IPS-18c (cell line): ENCODE results near the gene IKZF1.

Experiments
- H3K4me3 ChIP-seq: 2 replicates; pipeline ENCODE4 v1.7.0; 2013; ENCODE audit warnings: low read depth, mild to moderate bottlenecking, low read length, moderate library complexity; ENCODE audit not compliant: insufficient read depth
- H3K9me3 ChIP-seq: one replicate; pipeline ENCODE4 v1.6.1; 2013; ENCODE audit warnings: mild to moderate bottlenecking, low read length, moderate library complexity; ENCODE audit not compliant: control insufficient read depth, insufficient read depth

The IKZF1 gene

DNA sequence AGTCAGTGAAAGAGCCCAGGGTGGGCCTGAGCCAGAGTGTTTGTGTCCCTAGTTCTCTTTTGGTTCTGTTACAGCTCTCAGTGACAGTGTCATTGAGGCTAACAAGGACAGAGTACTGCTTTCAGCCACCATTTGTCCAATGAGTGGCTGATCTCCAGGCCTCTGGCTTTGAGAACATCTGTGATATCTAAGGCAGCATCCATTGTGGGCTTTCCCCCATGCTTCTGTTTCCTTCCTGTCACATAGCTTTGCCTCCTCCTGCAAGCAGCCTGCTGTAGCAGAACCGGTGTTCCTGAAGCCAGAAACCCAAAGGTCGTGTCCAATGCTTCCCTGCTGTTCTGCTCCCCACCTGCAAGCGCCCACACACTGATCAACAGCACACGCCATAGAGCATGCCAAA is 68.4 kb downstream of the IKZF1 start:
- H3K9me3 ChIP-seq = no peaks in the 10 kb centered on the region
- no peak overlapping the region for H3K4me3 ChIP-seq

DNA sequence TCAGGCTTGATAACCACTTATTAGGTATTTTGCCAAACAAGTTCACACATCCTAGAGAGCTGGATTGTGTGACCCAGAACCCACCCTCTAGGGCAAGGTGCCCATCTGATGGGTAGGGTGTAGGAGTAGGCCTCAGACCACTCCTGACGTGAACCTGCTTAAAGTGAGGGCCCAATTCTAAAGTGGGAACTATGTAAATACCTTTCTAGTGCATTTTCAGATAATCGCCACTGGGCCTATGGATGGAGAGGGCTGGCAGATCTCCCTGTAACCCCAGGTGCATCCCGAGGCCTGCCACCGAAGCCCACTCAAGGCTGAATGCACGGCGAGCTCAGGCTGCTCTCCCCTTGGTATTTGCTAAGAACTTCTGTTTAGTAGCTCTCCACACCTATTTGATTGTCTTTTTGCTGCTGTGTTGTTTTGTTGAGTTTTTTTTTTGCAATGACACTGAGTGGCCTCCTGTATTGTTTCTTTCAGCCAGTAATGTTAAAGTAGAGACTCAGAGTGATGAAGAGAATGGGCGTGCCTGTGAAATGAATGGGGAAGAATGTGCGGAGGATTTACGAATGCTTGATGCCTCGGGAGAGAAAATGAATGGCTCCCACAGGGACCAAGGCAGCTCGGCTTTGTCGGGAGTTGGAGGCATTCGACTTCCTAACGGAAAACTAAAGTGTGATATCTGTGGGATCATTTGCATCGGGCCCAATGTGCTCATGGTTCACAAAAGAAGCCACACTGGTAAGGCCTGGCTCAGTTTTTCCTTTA is 71.7 kb downstream of the IKZF1 start:
- Histone ChIP-seq H3K4me3 (no peak overlapping the region), H3K9me3 (no peaks in the 10 kb centered on the region)

DNA sequence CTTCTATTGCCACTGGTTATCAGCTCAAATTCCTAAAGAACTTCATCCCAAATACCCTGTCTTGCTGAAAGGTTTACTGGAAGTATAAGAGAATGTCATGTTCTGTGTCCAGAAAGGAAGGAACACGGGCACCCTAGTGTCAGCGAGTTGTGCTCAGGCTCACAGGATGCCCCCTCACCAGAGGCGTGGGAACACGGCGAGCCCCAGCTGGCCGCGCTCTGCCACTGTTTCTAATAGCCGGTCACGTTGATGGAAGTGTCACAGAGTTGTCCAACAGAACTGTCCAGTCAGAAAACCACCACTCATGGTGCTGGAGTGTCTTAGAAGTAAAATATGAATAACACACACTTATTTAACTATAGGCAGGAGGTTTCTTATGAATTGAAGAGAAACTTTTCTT is 72.8 kb downstream of the IKZF1 start:
- Histone ChIP-seq H3K9me3 (no peaks in the 10 kb centered on the region), H3K4me3 (no peak overlapping the region)

DNA sequence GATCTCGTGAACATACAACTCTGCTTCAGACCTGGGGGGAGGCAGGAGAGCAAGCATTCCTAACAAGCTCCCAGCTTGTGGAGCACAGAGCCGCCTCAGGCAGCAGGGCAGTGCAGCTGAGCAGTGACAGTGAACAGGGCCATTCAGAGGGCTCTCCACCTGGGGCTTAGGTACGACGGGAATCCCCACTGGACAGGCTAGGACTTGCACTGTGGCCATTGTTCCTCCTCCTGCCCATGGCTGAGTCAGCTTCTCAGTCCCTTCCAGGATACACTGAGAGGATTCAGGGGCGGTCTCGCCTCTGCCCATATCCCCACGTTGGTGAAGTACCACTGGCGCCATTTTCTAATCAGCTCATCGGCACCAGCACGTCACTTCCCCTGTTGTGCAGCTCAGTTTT is 74.6 kb downstream of the IKZF1 start:
- Histone ChIP-seq H3K9me3 (no peaks in the 10 kb centered on the region), H3K4me3 (no peak overlapping the region)

DNA sequence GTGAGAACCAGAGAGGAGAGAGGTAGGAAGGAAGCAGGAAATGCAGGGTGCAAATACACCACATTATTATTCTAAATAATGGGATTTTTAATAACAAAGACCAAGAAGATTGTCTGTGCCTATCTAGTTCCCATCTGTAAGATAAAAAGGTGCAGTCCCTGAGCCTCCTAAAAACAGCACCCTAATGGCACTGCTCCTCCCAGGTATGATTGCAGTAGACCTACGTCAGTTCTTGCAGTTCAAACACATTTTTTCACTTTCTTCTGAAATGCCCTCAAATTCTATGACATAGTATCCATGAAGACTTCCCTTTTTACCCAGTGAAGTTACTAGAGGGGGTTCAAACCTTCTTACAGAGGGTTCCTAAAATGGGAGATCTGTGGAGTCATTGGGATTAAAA is 75.0 kb downstream of the IKZF1 start:
- Histone ChIP-seq H3K4me3 (no peak overlapping the region), H3K9me3 (no peaks in the 10 kb centered on the region)

DNA sequence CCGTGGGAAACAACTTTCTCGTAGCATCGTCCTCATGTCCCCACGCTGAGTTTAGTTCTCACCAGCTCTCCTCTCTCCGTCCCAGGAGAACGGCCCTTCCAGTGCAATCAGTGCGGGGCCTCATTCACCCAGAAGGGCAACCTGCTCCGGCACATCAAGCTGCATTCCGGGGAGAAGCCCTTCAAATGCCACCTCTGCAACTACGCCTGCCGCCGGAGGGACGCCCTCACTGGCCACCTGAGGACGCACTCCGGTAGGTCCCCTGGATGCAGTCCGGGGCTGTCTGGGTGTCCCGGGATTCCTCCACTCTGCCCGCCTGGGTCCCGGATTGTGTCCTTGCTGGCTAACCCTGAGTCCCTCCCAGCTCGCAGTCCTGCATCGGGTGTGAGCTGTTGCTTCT is 77.9 kb downstream of the IKZF1 start:
- no peak overlapping the region for H3K4me3 ChIP-seq
- H3K9me3 ChIP-seq = no peaks in the 10 kb centered on the region

DNA sequence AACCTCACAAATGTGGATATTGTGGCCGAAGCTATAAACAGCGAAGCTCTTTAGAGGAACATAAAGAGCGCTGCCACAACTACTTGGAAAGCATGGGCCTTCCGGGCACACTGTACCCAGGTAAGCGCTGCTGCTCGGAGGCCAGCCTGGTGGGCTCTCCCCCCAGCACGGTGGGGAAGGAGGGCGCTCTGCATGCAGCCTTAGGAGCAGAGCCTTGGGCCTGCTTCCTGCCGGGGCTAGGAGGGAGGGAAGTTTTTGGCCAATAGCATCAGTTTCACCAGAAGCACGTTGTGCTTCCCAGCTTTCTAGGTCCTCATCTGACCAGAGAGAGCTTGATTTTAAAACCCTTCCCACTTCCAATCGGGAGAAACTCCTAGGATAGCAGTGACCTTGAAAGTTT is 82.8 kb downstream of the IKZF1 start:
- Histone ChIP-seq H3K9me3 (no peaks in the 10 kb centered on the region), H3K4me3 (no peak overlapping the region)

DNA sequence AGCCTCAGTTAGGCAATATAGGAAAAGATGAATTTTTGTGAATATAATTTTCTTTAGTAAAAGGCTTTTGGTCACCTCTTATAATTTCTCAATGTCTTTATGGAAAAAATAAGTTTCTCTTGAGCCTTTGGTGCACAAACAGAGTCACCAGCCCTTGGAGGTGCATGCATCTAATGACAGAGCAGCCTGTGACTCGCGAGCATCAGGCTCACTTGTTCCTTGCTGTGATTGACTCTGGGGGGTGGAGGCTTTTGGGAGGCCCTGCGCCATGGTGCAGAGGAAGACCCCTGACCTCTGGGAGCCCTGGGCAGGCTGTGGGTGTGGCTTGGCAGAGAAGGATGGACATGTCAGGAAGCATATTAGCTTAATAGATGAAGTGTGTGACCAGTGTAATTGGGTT is 85.4 kb downstream of the IKZF1 start:
- Histone ChIP-seq H3K4me3 (no peak overlapping the region), H3K9me3 (no peaks in the 10 kb centered on the region)

DNA sequence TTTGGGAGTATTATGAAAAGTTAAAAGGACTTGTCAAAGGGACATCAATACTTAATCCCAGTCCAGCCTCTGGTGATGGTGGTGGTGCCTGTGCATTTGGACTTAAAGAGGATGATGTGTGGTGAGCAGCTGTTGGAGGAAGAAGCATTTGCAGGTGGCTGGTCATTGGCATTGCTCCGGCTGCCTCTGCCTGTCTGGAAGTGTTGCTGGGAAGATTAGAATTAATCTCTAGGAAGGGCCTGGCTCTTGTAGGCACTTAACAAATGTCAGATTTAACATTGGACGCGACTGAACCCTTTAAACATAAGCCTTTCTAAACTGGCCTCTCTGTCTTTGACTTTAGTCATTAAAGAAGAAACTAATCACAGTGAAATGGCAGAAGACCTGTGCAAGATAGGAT is 86.9 kb downstream of the IKZF1 start:
- no peaks in the 10 kb centered on the region for H3K9me3 ChIP-seq

DNA sequence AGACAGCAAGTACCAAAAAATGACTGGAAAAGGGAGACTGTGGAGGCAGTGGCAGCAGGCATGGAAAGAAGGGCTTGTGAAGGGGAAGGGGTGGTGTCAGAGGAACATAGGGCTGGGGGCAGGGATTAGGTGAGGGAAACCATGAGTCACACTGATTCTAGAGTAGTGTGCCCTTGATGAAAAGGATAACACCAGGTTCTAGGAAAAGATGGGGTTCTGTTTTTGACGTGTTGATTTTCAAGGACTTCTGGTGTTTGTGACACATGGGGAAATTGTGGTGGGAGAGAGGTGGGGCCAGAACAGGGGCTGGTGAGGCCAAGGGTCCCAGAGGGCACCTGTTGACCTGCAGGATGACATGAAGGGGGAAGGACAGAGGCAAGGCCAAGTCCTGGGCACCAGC is 88.6 kb downstream of the IKZF1 start:
- H3K9me3 ChIP-seq = peaks cover 2% of the 10 kb centered on the region
- no peak overlapping the region for H3K4me3 ChIP-seq

More for the DNA sequence above, 86.9 kb downstream of the IKZF1 start:
- no peak overlapping the region for H3K4me3 ChIP-seq

DNA sequence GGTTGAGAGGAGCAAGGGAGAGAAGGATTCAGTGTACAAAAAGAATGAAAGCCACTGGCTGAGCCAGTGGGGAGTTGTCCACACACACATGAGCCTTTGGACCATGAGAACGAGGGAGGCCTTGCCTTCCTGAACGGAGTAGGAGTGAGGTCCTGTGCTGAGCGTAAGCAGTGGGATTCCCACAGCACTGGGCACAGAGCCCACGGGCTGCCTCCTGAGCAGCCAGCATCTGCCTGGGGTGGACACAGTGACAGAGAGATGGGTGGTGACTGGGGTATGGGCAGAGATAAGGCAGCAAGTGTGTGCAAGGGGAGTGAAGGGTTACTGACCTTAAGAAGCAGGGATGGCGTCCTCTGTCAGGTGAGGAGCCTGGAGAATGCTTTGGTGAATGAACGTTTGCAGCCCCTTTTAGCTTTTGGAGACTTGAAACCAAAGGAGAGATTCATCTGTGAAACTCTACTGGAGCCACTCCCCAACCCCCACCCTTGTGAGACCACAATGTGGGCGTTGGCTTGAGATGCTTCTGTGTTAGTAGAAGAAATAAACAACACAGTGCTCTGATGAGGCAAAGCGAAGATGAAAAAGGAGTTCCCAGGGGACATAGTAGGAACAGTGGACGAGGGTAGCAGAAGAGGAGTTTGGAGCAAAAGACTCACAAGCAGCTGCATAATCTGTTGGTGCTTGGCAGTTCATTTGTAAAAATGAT is 89.2 kb downstream of the IKZF1 start:
- Histone ChIP-seq H3K9me3 (peaks cover 2% of the 10 kb centered on the region), H3K4me3 (no peak overlapping the region)

DNA sequence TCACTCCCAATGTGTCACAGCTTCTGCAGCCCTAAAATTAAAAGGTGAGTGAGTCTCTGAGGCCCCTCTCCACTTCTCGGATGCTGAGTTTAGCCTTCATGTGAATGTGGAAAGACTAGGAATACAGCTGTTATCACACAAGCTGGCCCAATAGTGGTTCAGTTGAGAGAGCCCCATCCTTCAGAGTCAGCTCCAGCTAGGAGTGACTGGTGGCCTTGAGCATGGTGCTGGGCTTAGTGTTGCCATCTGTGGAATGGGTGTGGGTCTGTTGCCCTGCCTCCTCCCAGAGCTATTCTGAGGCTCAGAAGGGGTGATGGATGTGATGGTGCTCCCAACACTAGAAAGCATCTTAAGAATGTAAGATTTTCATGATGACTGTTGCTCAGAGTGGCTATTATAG is 89.8 kb downstream of the IKZF1 start:
- H3K9me3 ChIP-seq = peaks cover 2% of the 10 kb centered on the region
- H3K4me3 ChIP-seq = no peak overlapping the region

DNA sequence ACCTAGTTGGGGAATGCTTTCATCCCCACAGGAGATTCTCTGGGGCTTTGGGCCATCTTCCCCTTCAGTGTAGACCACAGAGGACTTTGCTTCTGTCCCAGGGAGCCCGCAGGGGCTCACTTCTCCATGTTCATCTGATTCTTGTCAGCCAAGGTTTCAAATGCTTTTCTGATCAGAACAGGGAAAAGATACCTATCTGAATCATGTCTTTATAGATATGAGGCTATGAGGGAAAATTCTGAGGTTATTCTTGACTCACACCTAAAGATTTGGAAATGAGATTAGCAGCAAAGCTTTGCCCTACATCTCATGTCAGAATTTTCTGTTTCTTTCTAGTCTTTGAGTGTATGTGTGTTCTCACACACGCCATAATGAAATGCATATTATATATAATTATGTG is 92.3 kb downstream of the IKZF1 start:
- peaks cover 2% of the 10 kb centered on the region for H3K9me3 ChIP-seq
- H3K4me3 ChIP-seq = no peak overlapping the region

DNA sequence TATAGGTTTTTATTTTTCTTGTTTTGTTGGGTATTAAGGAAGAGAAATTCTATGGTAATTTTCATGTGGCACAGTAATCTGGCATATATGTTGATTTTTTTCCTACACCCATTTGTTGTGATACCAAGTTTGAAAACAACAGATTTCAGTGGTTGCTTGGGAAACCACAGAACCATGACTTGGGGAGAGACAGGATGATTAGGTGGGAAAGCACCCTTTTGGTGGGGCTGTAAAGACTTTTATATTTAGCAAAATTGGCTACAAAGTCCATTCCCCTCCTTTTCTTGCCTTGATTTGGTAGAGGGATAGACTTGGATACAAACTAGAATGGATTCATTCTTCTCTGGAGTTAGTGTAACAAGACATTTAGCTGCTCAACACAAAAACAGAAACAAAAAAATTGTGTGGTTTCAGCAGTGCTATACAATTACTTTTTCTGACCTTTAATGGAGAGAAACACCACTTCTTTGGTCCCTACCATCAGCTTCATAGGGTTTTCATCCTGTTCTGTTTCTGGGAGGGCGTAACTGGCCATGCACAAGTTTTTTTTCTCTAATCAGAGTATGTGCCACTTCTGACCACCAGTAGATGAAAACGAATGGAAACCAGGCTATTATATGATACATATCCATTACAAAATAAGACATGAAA is 92.9 kb downstream of the IKZF1 start:
- Histone ChIP-seq H3K4me3 (no peak overlapping the region), H3K9me3 (peaks cover 2% of the 10 kb centered on the region)

DNA sequence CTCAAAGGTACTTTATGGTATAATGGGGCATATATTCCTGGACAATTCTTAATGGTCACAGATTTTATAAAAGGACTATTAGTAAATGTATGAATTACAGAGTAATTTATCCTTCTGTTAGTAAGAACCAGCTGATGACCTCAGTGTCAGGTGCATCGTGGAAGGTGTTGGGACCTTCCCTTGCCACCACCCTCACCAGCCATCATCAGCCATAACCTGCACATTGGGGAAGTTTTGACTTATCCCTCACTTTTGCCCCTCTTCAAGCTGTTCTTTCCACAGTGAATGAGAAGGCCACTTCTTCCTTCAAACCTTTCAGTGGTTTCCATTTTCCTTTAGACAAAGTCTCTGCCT is 93.4 kb downstream of the IKZF1 start:
- H3K4me3 ChIP-seq = no peak overlapping the region
- H3K9me3 ChIP-seq = peaks cover 2% of the 10 kb centered on the region

DNA sequence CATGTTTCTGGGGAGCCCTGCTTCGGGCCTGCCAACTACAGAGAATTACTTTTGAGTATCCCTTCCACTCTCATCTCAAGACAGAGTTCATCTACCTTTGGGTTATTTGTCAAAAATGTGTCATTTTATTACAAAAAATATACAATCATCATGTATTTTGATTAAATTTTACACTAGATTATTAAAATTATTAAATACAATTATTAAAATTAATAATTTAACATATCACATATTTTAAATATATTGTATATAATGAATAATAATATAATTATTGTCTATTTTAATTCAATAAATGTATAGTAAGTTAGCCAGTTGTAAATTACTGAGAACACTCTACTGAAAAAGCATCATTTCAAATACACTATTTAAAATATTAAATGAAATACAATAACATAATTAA is 94.7 kb downstream of the IKZF1 start:
- Histone ChIP-seq H3K9me3 (peaks cover 2% of the 10 kb centered on the region), H3K4me3 (no peak overlapping the region)

DNA sequence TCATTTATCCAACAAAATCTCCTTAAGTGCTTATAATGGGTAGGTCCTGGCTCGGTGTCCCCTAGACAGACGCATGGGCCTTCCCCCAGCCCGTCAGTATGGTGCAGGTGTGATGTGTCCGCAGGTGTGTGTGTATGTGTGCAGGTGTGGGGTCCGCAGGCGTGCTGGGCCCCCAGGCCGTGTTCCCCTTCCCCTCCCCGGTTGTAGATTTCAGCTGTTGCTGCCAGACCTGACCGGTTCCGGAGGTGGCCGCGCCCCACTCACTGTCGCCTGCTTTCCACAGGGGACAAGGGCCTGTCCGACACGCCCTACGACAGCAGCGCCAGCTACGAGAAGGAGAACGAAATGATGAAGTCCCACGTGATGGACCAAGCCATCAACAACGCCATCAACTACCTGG is 95.1 kb downstream of the IKZF1 start:
- Histone ChIP-seq H3K4me3 (no peak overlapping the region), H3K9me3 (peaks cover 2% of the 10 kb centered on the region)

DNA sequence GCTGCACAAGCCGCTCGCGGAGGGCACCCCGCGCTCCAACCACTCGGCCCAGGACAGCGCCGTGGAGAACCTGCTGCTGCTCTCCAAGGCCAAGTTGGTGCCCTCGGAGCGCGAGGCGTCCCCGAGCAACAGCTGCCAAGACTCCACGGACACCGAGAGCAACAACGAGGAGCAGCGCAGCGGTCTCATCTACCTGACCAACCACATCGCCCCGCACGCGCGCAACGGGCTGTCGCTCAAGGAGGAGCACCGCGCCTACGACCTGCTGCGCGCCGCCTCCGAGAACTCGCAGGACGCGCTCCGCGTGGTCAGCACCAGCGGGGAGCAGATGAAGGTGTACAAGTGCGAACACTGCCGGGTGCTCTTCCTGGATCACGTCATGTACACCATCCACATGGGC is 95.6 kb downstream of the IKZF1 start:
- Histone ChIP-seq H3K4me3 (no peak overlapping the region), H3K9me3 (peaks cover 2% of the 10 kb centered on the region)
